HCT116 (cell line): ENCODE results near the gene FDXR. TPM values are rescaled to one million over a fixed set of nuclear protein-coding genes. Genes with fewer than 3 reads are reported as not detected.
A peak's percentile ranks its signal among the peaks of the same experiment; 100 is the strongest.

ENCODE experiments used
- ATAC-seq: fragments of 200-7000 bp; cut with Tn5 transposase; 2 replicates; pipeline ENCODE4 v1.9.1; 2020; ENCODE audit warnings: mild to moderate bottlenecking, moderate library complexity
- BruUV-seq: library from RNA; stranded (reverse); fragments of 400-500 nt; replicated peaks from 2 replicates; lab custom pipeline; 2021; lab: Mats Ljungman, UMichigan
- CTCF ChIA-PET: fragments of 300-600 bp; sonication (Branson Sonifier 250); formaldehyde crosslinking; loops from one replicate; lab custom pipeline; 2021; ENCODE audit warnings: antibody characterized with exemption; lab: Charles Lee
- POLR2A ChIA-PET: fragments of 300-600, 350-600 bp; sonication (Branson Sonifier 250); formaldehyde crosslinking; loops from one replicate; lab custom pipeline; 2021; ENCODE audit warnings: antibody characterized with exemption; lab: Charles Lee
- RAD21 ChIA-PET, 2 experiments: fragments of 300-600 bp; sonication (Branson Sonifier 250); formaldehyde crosslinking; loops; one replicate each; lab custom pipeline; 2023; ENCODE audit warnings: low total read pairs in 2 of 2; ENCODE audit not compliant: uncharacterized antibody in 2 of 2, unreplicated experiment in 2 of 2, low non-redundant PET in 1 of 2; lab: Charles Lee
- DNase-seq: peaks from one replicate; pipeline ENCODE4 v3.0.0-alpha.2; 2010; ENCODE audit warnings: low read depth, low spot score
- H2AFZ ChIP-seq: fragments of 200-600 bp; shearing (Covaris generic), sonication (generic); 2 replicates; pipeline ENCODE4 v1.6.1; 2017; ENCODE audit warnings: low read depth, mixed run types, mixed read lengths, antibody characterized with exemption, low read length; ENCODE audit not compliant: poor library complexity, severe bottlenecking
- H3K27ac ChIP-seq: 2 replicates; pipeline ENCODE4 v1.5.1; 2012; ENCODE audit warnings: low read depth, low read length
- H3K27me3 ChIP-seq: fragments of 200-600 bp; sonication (generic); 2 replicates; pipeline ENCODE4 v1.6.1; 2016; ENCODE audit warnings: mixed run types, low read length, mixed read lengths; ENCODE audit not compliant: insufficient read depth
- H3K36me3 ChIP-seq, 2 experiments: fragments of 200-500 bp in 1 of 2; fragments of 200-600 bp in 1 of 2; sonication (Bioruptor generic) in 1 of 2; sonication (generic) in 1 of 2; 2 replicates each; pipeline versions ENCODE4 v1.5.1 to v1.6.1; 2014 to 2016; ENCODE audit warnings: low read length in 2 of 2, inconsistent platforms in 1 of 2, mixed read lengths in 1 of 2, mixed run types in 1 of 2; ENCODE audit not compliant: insufficient read depth in 2 of 2, control insufficient read depth in 1 of 2
- H3K4me1 ChIP-seq, 2 experiments: fragments of 200-600 bp in 1 of 2; sonication (generic) in 1 of 2; 2 replicates each; pipeline versions ENCODE4 v1.5.1 to v1.6.1; 2012 to 2017; ENCODE audit warnings: low read length in 2 of 2, inconsistent platforms in 1 of 2, mild to moderate bottlenecking in 1 of 2, mixed read lengths in 1 of 2, mixed run types in 1 of 2, moderate library complexity in 1 of 2; ENCODE audit not compliant: insufficient read depth in 2 of 2, control insufficient read depth in 1 of 2
- H3K4me2 ChIP-seq: fragments of 200-600 bp; sonication (generic); 2 replicates; pipeline ENCODE4 v1.6.1; 2017; ENCODE audit warnings: mixed run types, low read length, mixed read lengths
- H3K4me3 ChIP-seq, 2 experiments: fragments of 200-600 bp in 1 of 2; sonication (generic) in 1 of 2; replicated peaks in 1 of 2; 2 replicates each; pipeline ENCODE4 v1.5.1; 2011 to 2016; ENCODE audit warnings: low read length in 2 of 2, control low read depth in 1 of 2, low read depth in 1 of 2, mild to moderate bottlenecking in 1 of 2, mixed read lengths in 1 of 2, mixed run types in 1 of 2
- H3K79me2 ChIP-seq: fragments of 200-600 bp; sonication (generic); 2 replicates; pipeline ENCODE4 v1.6.1; 2017; ENCODE audit warnings: mild to moderate bottlenecking, mixed run types, low read length, moderate library complexity, mixed read lengths; ENCODE audit not compliant: insufficient read depth
- H3K9ac ChIP-seq: fragments of 200-600 bp; sonication (generic); 2 replicates; pipeline ENCODE4 v1.6.1; 2016; ENCODE audit warnings: low read length, mixed read lengths
- H3K9me2 ChIP-seq: fragments of 200-600 bp; sonication (generic), shearing (Covaris generic); 2 replicates; pipeline ENCODE4 v1.6.1; 2017; ENCODE audit warnings: mixed run types, mild to moderate bottlenecking, moderate library complexity; ENCODE audit not compliant: insufficient read depth
- H3K9me3 ChIP-seq, 2 experiments: fragments of 200-500 bp in 1 of 2; fragments of 200-600 bp in 1 of 2; sonication (Bioruptor generic) in 1 of 2; sonication (generic) in 1 of 2; 2 replicates each; pipeline ENCODE4 v1.6.1; 2014 to 2017; ENCODE audit warnings: low read length in 2 of 2, mixed read lengths in 2 of 2, inconsistent platforms in 1 of 2, low read depth in 1 of 2, mild to moderate bottlenecking in 1 of 2, mixed run types in 1 of 2, moderate library complexity in 1 of 2; ENCODE audit not compliant: control insufficient read depth in 1 of 2, insufficient read depth in 1 of 2
- H4K20me1 ChIP-seq: fragments of 200-600 bp; sonication (generic), shearing (Covaris generic); 2 replicates; pipeline ENCODE4 v1.6.1; 2017; ENCODE audit warnings: mixed run types, mild to moderate bottlenecking, moderate library complexity; ENCODE audit not compliant: insufficient read depth
- CTCF ChIP-seq, 3 experiments: fragments of 200-600 bp in 1 of 3; sonication (generic) in 1 of 3; IDR thresholded peaks in 2 of 3; conservative IDR thresholded peaks in 1 of 3; 2 replicates each; pipeline ENCODE4 v1.5.1; 2012 to 2017; ENCODE audit warnings: low read depth in 2 of 3, low read length in 2 of 3, antibody characterized with exemption in 1 of 3, borderline replicate concordance in 1 of 3, control low read depth in 1 of 3, mild to moderate bottlenecking in 1 of 3, mixed read lengths in 1 of 3, mixed run types in 1 of 3, moderate library complexity in 1 of 3; ENCODE audit not compliant: insufficient read depth in 1 of 3
- FOSL1 ChIP-seq: IDR thresholded peaks from 2 replicates; pipeline ENCODE4 v1.6.1; 2012; ENCODE audit warnings: low read depth
- intact Hi-C: fragments of 100-400 bp; cut with micrococcal nuclease; formaldehyde crosslinking; loops from 2 replicates; pipeline ENCODE4 v1.10.0; 2022
- total RNA-seq: library from RNA; stranded (reverse); gene quantifications from one replicate; pipeline ENCODE4 v1.2.1, GENCODE V29; 2021; ENCODE audit not compliant: unreplicated experiment

Gene FDXR
- total RNA-seq, 1 experiment from 2014 or later = 98.8 TPM

- RAD21 ChIA-PET = no interaction called here
- TF ChIP-seq CTCF (IDR thresholded peaks at IDR 0.05 in 2 of 3, conservative IDR thresholded peaks at IDR 0.05 in 1 of 3; ENCODE audit: borderline replicate concordance in 1 of 3, insufficient read depth in 1 of 3, low read depth in 2 of 3, low read length in 2 of 3) (peak in 1 of 3 experiments; percentile 35; a peak in 2 of 6 replicates), FOSL1 (no peak)
- TF ChIP-seq, all 23 proteins: peak for 1
- Histone ChIP-seq H3K27ac (no peak within 1 kb of the TSS), H4K20me1 (no peaks in the 10 kb centered on the region), H3K27me3 (no peaks in the 10 kb centered on the region; the same call in 1 of the 2 replicates), H3K4me2 (peak within 1 kb of the TSS; percentile 61), H3K36me3 (peaks cover 6 to 15% of the 10 kb centered on the region in 2 experiments; a peak in 3 of 4 replicates), H3K79me2 (no peaks in the 10 kb centered on the region), H3K4me1 (peaks cover 0 to 13% of the 10 kb centered on the region in 2 experiments; a peak in 1 of 4 replicates), H2AFZ (no peak within 1 kb of the TSS), H3K4me3 (no peak within 1 kb of the TSS; a peak in 1 of 4 replicates), H3K9me3 (no peaks in the 10 kb centered on the region), H3K9me2 (no peaks in the 10 kb centered on the region), H3K9ac (no peak within 1 kb of the TSS)
- BruUV-seq = no TSS peak
- POLR2A ChIA-PET = interaction anchor here (2.3 kb wide), 1 partner anchor 13 kb away, joined by 12 read pairs; the partner anchor contains the start of gene FDXR
- ATAC-seq (peak; percentile 47), DNase-seq (no peak)
- intact Hi-C loops = no loop called here
- CTCF ChIA-PET = interaction anchor here (0.7 to 3.0 kb wide), 4 partner anchors 10 to 115 kb away, joined by 3 to 17 read pairs (median 4); no protein-coding TSS in a partner anchor
Observed at GRCh38 chr17:74859459-74860228, 13.2 kb downstream of the FDXR start, which contains the start of gene GRIN2C. Gene GRIN2C (minus strand): TSS chr17:74859885. CDS start chr17:74855092, 4,793 bp downstream.
